DOHH2 (cell line): ENCODE data around the gene ABTB1.
A peak's percentile ranks its signal among the peaks of the same experiment; 100 is the strongest.

ENCODE experiments used
- H3F3A ChIP-seq: fragments of 200-600 bp; sonication (generic), shearing (Covaris generic); 2 replicates; pipeline ENCODE4 v1.6.0; 2016; ENCODE audit warnings: antibody characterized with exemption, mild to moderate bottlenecking; ENCODE audit not compliant: control insufficient read depth, insufficient read depth
- H3K27ac ChIP-seq: fragments of 200-600 bp; sonication (generic); 2 replicates; pipeline ENCODE4 v1.5.1; 2014; ENCODE audit warnings: low read depth, mild to moderate bottlenecking, low read length, moderate library complexity
- H3K27me3 ChIP-seq: fragments of 200-600 bp; sonication (generic); 2 replicates; pipeline ENCODE4 v1.6.1; 2014; ENCODE audit warnings: mild to moderate bottlenecking, low read length, mixed read lengths; ENCODE audit not compliant: control insufficient read depth
- H3K36me3 ChIP-seq: fragments of 200-600 bp; sonication (generic); 2 replicates; pipeline ENCODE4 v1.6.1; 2014; ENCODE audit warnings: mild to moderate bottlenecking, low read length, moderate library complexity, mixed read lengths; ENCODE audit not compliant: control insufficient read depth
- H3K4me1 ChIP-seq: fragments of 200-600 bp; sonication (generic); 2 replicates; pipeline ENCODE4 v1.6.1; 2014; ENCODE audit warnings: mild to moderate bottlenecking, low read length, mixed read lengths; ENCODE audit not compliant: control insufficient read depth
- H3K4me2 ChIP-seq: fragments of 200-600 bp; sonication (generic); 2 replicates; pipeline ENCODE4 v1.6.0; 2014; ENCODE audit warnings: mild to moderate bottlenecking, low read length, moderate library complexity
- H3K4me3 ChIP-seq: fragments of 200-600 bp; sonication (generic); 2 replicates; pipeline ENCODE4 v1.5.1; 2014; ENCODE audit warnings: mild to moderate bottlenecking, low read length, mixed read lengths
- H3K79me2 ChIP-seq: fragments of 200-600 bp; sonication (generic); 2 replicates; pipeline ENCODE4 v1.6.1; 2014; ENCODE audit warnings: mild to moderate bottlenecking, low read length, mixed read lengths; ENCODE audit not compliant: control insufficient read depth
- H3K9me2 ChIP-seq: fragments of 200-600 bp; sonication (generic); replicated peaks from 2 replicates; pipeline ENCODE4 v1.6.1; 2014; ENCODE audit warnings: mild to moderate bottlenecking, low read length, mixed read lengths; ENCODE audit not compliant: control insufficient read depth
- H3K9me3 ChIP-seq: fragments of 200-600 bp; sonication (generic); 2 replicates; pipeline ENCODE4 v1.6.1; 2014; ENCODE audit warnings: antibody characterized with exemption, low read length, mixed read lengths; ENCODE audit not compliant: control insufficient read depth, insufficient read depth
- H4K20me1 ChIP-seq: fragments of 200-600 bp; sonication (generic); 2 replicates; pipeline ENCODE4 v1.6.0; 2014; ENCODE audit warnings: low read depth, mild to moderate bottlenecking, antibody characterized with exemption, low read length, moderate library complexity; ENCODE audit not compliant: control insufficient read depth, insufficient read depth
- CTCF ChIP-seq: fragments of 200-600 bp; sonication (generic); IDR thresholded peaks from one replicate; pipeline ENCODE4 v1.5.1; 2014; ENCODE audit warnings: antibody characterized with exemption, mild to moderate bottlenecking, low read depth, low read length; ENCODE audit not compliant: poor library complexity, severe bottlenecking
- EZH2phosphoT487 ChIP-seq: fragments of 200-600 bp; sonication (generic); IDR thresholded peaks from 2 replicates; pipeline ENCODE4 v1.6.1; 2017; ENCODE audit warnings: borderline replicate concordance, mild to moderate bottlenecking, antibody characterized with exemption, low read length, moderate library complexity, mixed read lengths

Gene ABTB1

GRCh38 chr3:127628426-127628787, 44.3 kb upstream of the ABTB1 start:
- H3K27ac ChIP-seq, result no peak overlapping the region
- no peaks in the 10 kb centered on the region for H3K27me3 ChIP-seq
- H3K36me3 ChIP-seq, result no peaks in the 10 kb centered on the region
- peaks cover 29% of the 10 kb centered on the region for H3K4me1 ChIP-seq
- H4K20me1 ChIP-seq, result no peaks in the 10 kb centered on the region
- H3K9me2 ChIP-seq, result no peaks in the 10 kb centered on the region
- TF ChIP-seq EZH2phosphoT487 (no peak), CTCF (no peak)
- H3K9me3 ChIP-seq, result no peaks in the 10 kb centered on the region
- no peaks in the 10 kb centered on the region for H3K79me2 ChIP-seq
- H3K4me2 ChIP-seq, result no peak overlapping the region
- no peak overlapping the region for H3K4me3 ChIP-seq
- peaks cover 9% of the 10 kb centered on the region for H3F3A ChIP-seq

GRCh38 chr3:127628788-127629466, 43.8 kb upstream of the ABTB1 start, which contains the start of gene PODXL2:
Gene PODXL2 (plus strand): TSS chr3:127629185. CDS start chr3:127629220, 35 bp downstream.
- Histone ChIP-seq H3K27ac (no peak within 1 kb of the TSS), H3K4me2 (peak within 1 kb of the TSS; percentile 34)

GRCh38 chr3:127629467-127630403, 43.0 kb upstream of the ABTB1 start:
- no peak for TF ChIP-seq EZH2phosphoT487
- TF ChIP-seq CTCF, result no peak
- Histone ChIP-seq H3K79me2 (no peaks in the 10 kb centered on the region), H3K36me3 (no peaks in the 10 kb centered on the region), H3K27ac (no peak overlapping the region), H3K4me1 (peaks cover 29% of the 10 kb centered on the region), H4K20me1 (no peaks in the 10 kb centered on the region), H3K27me3 (no peaks in the 10 kb centered on the region), H3K9me3 (no peaks in the 10 kb centered on the region), H3K4me2 (peak overlapping the region; percentile 34), H3F3A (peaks cover 4% of the 10 kb centered on the region; the same call in 1 of the 2 replicates), H3K4me3 (no peak overlapping the region), H3K9me2 (no peaks in the 10 kb centered on the region)

More at GRCh38 chr3:127628788-127629466, 43.8 kb upstream of the ABTB1 start, which contains the start of gene PODXL2:
- no peaks in the 10 kb centered on the region for H3K9me3 ChIP-seq
- peaks cover 29% of the 10 kb centered on the region for H3K4me1 ChIP-seq
- no peaks in the 10 kb centered on the region for H4K20me1 ChIP-seq
- no peak within 1 kb of the TSS for H3K4me3 ChIP-seq
- H3F3A ChIP-seq, result peaks cover 7% of the 10 kb centered on the region
- no peaks in the 10 kb centered on the region for H3K9me2 ChIP-seq
- H3K79me2 ChIP-seq, result no peaks in the 10 kb centered on the region
- no peak for TF ChIP-seq EZH2phosphoT487
- no peak for TF ChIP-seq CTCF
- H3K27me3 ChIP-seq, result no peaks in the 10 kb centered on the region
- no peaks in the 10 kb centered on the region for H3K36me3 ChIP-seq
